Measurements from ENCODE around the gene TSPAN32. TPM values are rescaled to one million over a fixed set of nuclear protein-coding genes. Genes with fewer than 3 reads are reported as not detected.

The TSPAN32 gene
- total and polyA plus RNA-seq, 2 donors (not counting 3 experiments of a cell fraction or from before 2014, with no cell fraction given) = not detected

GRCh38 chr11:2290351-2290841 lies 11.4 kb upstream of the TSPAN32 start:
- Histone ChIP-seq H3K27ac (ENCODE audit: insufficient read depth, low read depth, low read length) (no peak overlapping the region), H3K9me3 (replicated peaks; ENCODE audit: control insufficient read depth, insufficient read depth, low read length) (no peaks in the 10 kb centered on the region), H3K4me3 (replicated peaks in 1 of 3; ENCODE audit: insufficient read depth in 1 of 3, low read depth in 1 of 3, low read length in 3 of 3) (no peak overlapping the region), H3K27me3 (ENCODE audit: control insufficient read depth in 2 of 2, insufficient read depth in 2 of 2, low read length in 2 of 2) (peaks cover 0 to 3% of the 10 kb centered on the region in 2 experiments), H3K79me2 (ENCODE audit: control insufficient read depth, insufficient read depth, low read length) (no peaks in the 10 kb centered on the region), H3K9me1 (replicated peaks; ENCODE audit: control insufficient read depth, extremely low read depth, insufficient read depth, low read length) (no peaks in the 10 kb centered on the region), H3K4me2 (ENCODE audit: insufficient read depth, low read length) (no peak overlapping the region), H3K36me3 (ENCODE audit: control insufficient read depth in 2 of 2, extremely low read depth in 1 of 2, insufficient read depth in 2 of 2, low read length in 2 of 2) (no peaks in the 10 kb centered on the region), H3K9ac (replicated peaks; ENCODE audit: extremely low read depth, insufficient read depth, low read length) (no peak overlapping the region), H2AFZ (ENCODE audit: low read depth, low read length) (no peak overlapping the region), H4K20me1 (replicated peaks; ENCODE audit: control insufficient read depth, extremely low read depth, insufficient read depth, low read length) (no peaks in the 10 kb centered on the region), H3K4me1 (ENCODE audit: control insufficient read depth, extremely low read depth, insufficient read depth, low read length) (no peaks in the 10 kb centered on the region)
- FAIRE-seq (no peak), DNase-seq (ENCODE audit: low read depth, low spot score) (no peak)
- CTCF ChIA-PET = interaction anchor here (1.7 kb wide), 1 partner anchor 15 kb away, joined by 5 read pairs; no protein-coding TSS in a partner anchor
- POLR2A ChIA-PET = no interaction called here
- intact Hi-C loops (cut with micrococcal nuclease) = no loop called here
- dilution Hi-C loops (cut with MboI; ENCODE audit: extremely low pct_ligation_motif_present, low sequenced_read_pairs) = no loop called here
- TF ChIP-seq MYC (IDR thresholded peaks at IDR 0.05; ENCODE audit: low read depth, low read length) (no peak), GATA2 (IDR thresholded peaks at IDR 0.05; ENCODE audit: insufficient read depth, insufficient read length, low read depth, low read length) (no peak), MAX (IDR thresholded peaks at IDR 0.05; ENCODE audit: insufficient read depth, insufficient read length) (no peak), CTCF (IDR thresholded peaks at IDR 0.05; ENCODE audit: extremely low read depth in 1 of 2, insufficient read depth in 1 of 2, low read depth in 1 of 2, low read length in 2 of 2) (no peak), EZH2 (IDR thresholded peaks at IDR 0.05; ENCODE audit: borderline replicate concordance, low read depth, low read length, severe bottlenecking) (no peak), POLR2AphosphoS5 (IDR thresholded peaks at IDR 0.05; ENCODE audit: insufficient read depth, low read depth, low read length) (no peak), JUN (IDR thresholded peaks at IDR 0.05; ENCODE audit: borderline replicate concordance, insufficient read depth, insufficient read length, low read depth) (no peak), POLR2A (IDR thresholded peaks at IDR 0.05; ENCODE audit: low read depth, low read length) (no peak), FOS (IDR thresholded peaks at IDR 0.05; ENCODE audit: borderline replicate concordance, insufficient read depth, low read length) (no peak)
- no TSS peak for BruUV-seq (replicated peaks)

Measured in endothelial cell of umbilical vein (primary cell).